Astrocyte of the spinal cord (primary cell): ENCODE data around the gene GRK5.

Experiments used
- DNase-seq: peaks from one replicate; pipeline ENCODE4 v3.0.0; 2011; ENCODE audit warnings: low read depth, low spot score
- H3K4me3 ChIP-seq: 2 replicates; pipeline ENCODE4 v1.5.1; 2011; ENCODE audit warnings: low read depth, mild to moderate bottlenecking, low read length, moderate library complexity
- in situ Hi-C: cut with HindIII; loops from 2 replicates; pipeline ENCODE4 v1.10.0; 2017; ENCODE audit warnings: low sequenced_read_pairs
- TF ChIP-seq, protein P1 (sequence below): IDR thresholded peaks from 2 replicates; pipeline ENCODE4 v1.5.1; 2012; ENCODE audit warnings: low read depth, mild to moderate bottlenecking, low read length, inconsistent platforms

The GRK5 gene

DNA sequence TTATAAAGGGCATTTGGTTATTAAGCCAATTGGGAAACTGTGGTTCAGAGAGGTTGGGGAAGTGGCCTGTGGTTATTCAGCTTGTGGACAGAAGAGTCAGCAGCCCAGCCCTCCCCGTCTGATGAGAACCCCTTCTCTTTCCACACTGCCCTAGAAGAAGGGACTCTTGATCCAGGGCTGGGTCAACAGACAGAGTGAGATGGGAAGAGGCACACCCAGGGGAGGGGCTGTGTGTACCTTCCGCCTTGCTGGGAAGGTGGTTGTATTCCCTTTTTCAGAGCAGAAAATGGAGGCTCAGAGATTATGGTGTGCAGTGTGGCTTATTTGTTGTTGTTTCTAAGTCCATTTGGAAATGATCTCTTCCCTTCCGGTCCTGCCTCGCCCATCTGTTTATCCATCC is 103.4 kb downstream of the GRK5 start:
- in situ Hi-C loops = no loop called here
- DNase-seq = no peak
- TF ChIP-seq, protein P1, sequence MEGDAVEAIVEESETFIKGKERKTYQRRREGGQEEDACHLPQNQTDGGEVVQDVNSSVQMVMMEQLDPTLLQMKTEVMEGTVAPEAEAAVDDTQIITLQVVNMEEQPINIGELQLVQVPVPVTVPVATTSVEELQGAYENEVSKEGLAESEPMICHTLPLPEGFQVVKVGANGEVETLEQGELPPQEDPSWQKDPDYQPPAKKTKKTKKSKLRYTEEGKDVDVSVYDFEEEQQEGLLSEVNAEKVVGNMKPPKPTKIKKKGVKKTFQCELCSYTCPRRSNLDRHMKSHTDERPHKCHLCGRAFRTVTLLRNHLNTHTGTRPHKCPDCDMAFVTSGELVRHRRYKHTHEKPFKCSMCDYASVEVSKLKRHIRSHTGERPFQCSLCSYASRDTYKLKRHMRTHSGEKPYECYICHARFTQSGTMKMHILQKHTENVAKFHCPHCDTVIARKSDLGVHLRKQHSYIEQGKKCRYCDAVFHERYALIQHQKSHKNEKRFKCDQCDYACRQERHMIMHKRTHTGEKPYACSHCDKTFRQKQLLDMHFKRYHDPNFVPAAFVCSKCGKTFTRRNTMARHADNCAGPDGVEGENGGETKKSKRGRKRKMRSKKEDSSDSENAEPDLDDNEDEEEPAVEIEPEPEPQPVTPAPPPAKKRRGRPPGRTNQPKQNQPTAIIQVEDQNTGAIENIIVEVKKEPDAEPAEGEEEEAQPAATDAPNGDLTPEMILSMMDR = no peak
- H3K4me3 ChIP-seq = no peak overlapping the region

DNA sequence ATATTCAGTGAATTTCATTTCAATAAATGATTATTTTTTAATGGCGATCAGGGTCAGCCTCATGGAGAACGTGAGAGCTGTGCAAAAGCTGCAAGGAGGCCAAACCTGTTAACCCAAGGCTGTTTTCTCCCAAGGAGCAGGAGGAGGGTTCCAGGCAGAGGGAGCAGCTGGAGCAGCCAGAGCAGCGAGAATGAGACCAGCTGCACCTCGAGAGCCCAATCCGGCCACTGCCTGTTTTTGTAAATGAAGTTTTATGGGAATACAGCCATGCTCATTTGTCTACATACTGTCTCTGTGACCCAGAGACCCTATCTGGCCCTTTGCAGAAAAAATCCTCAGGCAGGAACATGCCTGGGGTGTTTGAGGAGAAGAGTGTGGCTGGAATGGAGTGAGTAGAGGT is 104.9 kb downstream of the GRK5 start:
- in situ Hi-C loops = no loop called here
- DNase-seq = no peak
- TF ChIP-seq, protein P1 = no peak
- H3K4me3 ChIP-seq = no peak overlapping the region

DNA sequence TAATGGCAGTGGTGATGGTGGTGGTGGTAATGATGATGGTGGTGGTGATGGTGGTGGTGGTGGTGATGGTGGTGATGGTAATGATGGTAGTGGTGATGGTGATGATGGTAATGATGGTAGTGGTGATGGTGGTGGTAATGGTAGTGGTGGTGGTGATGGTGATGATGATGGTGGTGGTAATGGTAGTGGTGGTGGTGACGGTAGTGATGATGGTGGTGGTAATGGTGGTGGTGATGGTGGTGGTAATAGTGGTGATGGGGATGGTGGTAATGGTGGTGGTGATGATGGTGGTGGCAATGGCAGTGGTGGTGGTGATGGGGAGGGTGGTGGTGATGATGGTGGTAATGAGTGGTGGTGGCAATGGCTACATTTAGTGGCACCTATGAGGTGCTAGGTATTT is 105.7 kb downstream of the GRK5 start:
- no peak overlapping the region for H3K4me3 ChIP-seq
- DNase-seq = no peak
- TF ChIP-seq, protein P1 = no peak
- in situ Hi-C loops = no loop called here

DNA sequence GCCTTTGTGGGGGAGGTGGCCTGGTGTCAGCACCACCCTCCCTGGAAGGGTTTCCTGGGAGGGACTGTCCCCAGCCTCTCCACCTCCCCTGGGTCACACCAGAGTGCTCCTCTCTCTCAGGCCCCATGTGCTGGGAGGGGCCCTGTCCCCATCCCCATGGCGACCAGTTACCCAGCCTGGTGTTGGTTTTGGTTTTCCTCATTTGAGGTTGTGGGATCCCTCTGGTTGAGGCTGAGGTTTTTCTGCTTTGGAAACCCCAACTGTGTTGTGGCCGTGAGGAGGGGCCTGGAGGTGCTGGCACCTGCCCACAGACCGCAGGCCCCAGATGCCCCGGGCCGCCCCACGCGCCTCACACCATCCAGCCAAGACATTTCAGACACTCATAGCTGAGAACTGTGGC is 106.3 kb downstream of the GRK5 start:
- in situ Hi-C loops = no loop called here
- TF ChIP-seq, protein P1 = no peak
- DNase-seq = no peak
- H3K4me3 ChIP-seq = no peak overlapping the region

DNA sequence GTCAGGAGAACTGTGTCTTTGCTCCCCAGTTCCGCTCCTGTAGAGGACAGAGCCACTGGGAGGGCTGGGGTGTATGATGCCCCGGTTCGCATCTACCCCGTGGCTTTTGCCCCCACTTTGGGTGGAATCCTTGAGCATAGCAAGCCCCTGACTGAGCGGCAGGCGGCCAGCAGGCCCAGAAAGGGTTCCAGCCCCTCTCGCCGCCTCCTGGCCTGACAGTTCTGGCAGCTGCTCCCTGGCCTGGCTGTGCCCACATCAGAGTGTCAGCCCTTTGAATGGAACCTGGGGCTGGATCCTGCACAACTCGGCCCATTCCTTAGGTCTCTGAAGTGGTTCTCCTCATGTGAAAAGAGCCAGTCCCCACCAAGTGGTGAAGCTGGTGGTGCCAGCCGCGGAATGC is 106.7 kb downstream of the GRK5 start:
- DNase-seq = no peak
- in situ Hi-C loops = no loop called here
- TF ChIP-seq, protein P1 = no peak
- H3K4me3 ChIP-seq = no peak overlapping the region

DNA sequence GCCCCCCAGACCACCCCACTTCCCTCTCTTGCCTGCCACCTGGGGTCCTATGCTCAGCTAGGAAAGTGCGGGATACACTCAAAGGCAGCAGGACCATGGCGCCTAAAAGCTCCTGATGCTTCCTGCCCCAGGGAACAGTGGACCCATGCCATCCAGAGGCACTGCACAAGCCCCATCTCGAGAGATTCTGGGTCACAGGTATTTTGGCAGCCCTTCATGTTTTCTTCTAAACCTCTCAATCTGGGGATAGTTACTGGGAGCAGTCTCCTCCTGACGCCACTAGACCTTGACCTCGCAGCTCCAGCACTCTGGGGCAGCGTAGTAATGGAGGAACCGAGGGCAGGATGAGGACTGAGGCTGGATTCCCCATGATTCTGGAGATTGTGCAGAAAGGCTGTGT is 107.1 kb downstream of the GRK5 start:
- TF ChIP-seq, protein P1 = no peak
- in situ Hi-C loops = no loop called here

More for the DNA sequence above, 107.1 kb downstream of the GRK5 start:
- no peak overlapping the region for H3K4me3 ChIP-seq
- no peak for DNase-seq
